A549 (cell line): ENCODE measurements around the gene PRKN. TPM values are rescaled to one million over a fixed set of nuclear protein-coding genes. Genes with fewer than 3 reads are reported as not detected.

Experiments
- ATAC-seq, 2 experiments: fragments of 200-7000 bp in 1 of 2; fragments of >200 bp in 1 of 2; cut with Nextera tagmentation in 1 of 2; cut with Tn5 transposase in 1 of 2; 3 replicates each; pipeline versions ENCODE4 v1.8.0 to v1.9.1; 2018 to 2020; ENCODE audit warnings: mild to moderate bottlenecking in 1 of 2, moderate library complexity in 1 of 2
- CTCF ChIA-PET: fragments of 300-600 bp; sonication (Branson Sonifier 250); formaldehyde crosslinking; extraction: SDS; loops from one replicate; lab custom pipeline; 2021; ENCODE audit warnings: antibody characterized with exemption, inconsistent platforms; lab: Yijun Ruan, JAX
- POLR2A ChIA-PET: fragments of 350-600 bp; formaldehyde crosslinking; extraction: SDS; loops from one replicate; lab custom pipeline; 2021; ENCODE audit warnings: antibody characterized with exemption, inconsistent platforms; lab: Yijun Ruan, JAX
- DNase-seq, 2 experiments: peaks; one replicate each; pipeline versions ENCODE4 v3.0.0 to v3.0.0-alpha.2; 2011 to 2016; ENCODE audit warnings: low read depth in 1 of 2, low spot score in 1 of 2
- FAIRE-seq: peaks from 2 replicates; lab custom pipeline; 2011; peaks lifted over from hg19 to GRCh38; lab: Jason Lieb, UNC
- H3K27ac ChIP-seq, 2 experiments: fragments of >200 bp; sonication (Bioruptor Twin); formaldehyde crosslinking; 3 replicates each; pipeline ENCODE4 v1.5.1; 2016 to 2017
- H3K4me1 ChIP-seq: fragments of >200 bp; sonication (Bioruptor Twin); formaldehyde crosslinking; 3 replicates; pipeline ENCODE4 v1.6.1; 2016
- H3K4me2 ChIP-seq: fragments of >200 bp; sonication (Bioruptor Twin); formaldehyde crosslinking; 3 replicates; pipeline ENCODE4 v1.6.1; 2016
- H3K4me3 ChIP-seq: fragments of >200 bp; sonication (Bioruptor Twin); formaldehyde crosslinking; 3 replicates; pipeline ENCODE4 v1.5.1; 2016
- H3K9me3 ChIP-seq: fragments of >200 bp; sonication (Bioruptor Twin); formaldehyde crosslinking; 3 replicates; pipeline ENCODE4 v1.6.1; 2016
- ATOH8 ChIP-seq: fragments of 250-450 bp; sonication (Bioruptor Pico); IDR thresholded peaks from 2 replicates; pipeline ENCODE4 v1.5.0; 2020; ENCODE audit warnings: low read depth, mild to moderate bottlenecking, moderate library complexity
- BCL3 ChIP-seq: fragments of >200 bp; sonication (Bioruptor Twin); formaldehyde crosslinking; IDR thresholded peaks from 3 replicates; pipeline ENCODE4 v1.6.1; 2016
- CEBPB ChIP-seq, 2 experiments: fragments of >200 bp in 1 of 2; sonication (Bioruptor Twin) in 1 of 2; formaldehyde crosslinking in 1 of 2; IDR thresholded peaks; 2 replicates each; pipeline ENCODE4 v1.6.1; 2012 to 2016
- CHD4 ChIP-seq: fragments of 200-600 bp; sonication (generic); IDR thresholded peaks from 2 replicates; pipeline ENCODE4 v1.6.1; 2016; ENCODE audit warnings: antibody characterized with exemption, mild to moderate bottlenecking, borderline replicate concordance
- E2F6 ChIP-seq: IDR thresholded peaks from 2 replicates; pipeline ENCODE4 v1.6.1; 2012; ENCODE audit warnings: low read depth, borderline replicate concordance
- EHF ChIP-seq: fragments of 250-450 bp; sonication (Bioruptor Pico); IDR thresholded peaks from 2 replicates; pipeline ENCODE4 v1.5.0; 2020; ENCODE audit warnings: mild to moderate bottlenecking
- EHMT2 ChIP-seq: fragments of 200-600 bp; sonication (generic); IDR thresholded peaks from 2 replicates; pipeline ENCODE4 v1.6.1; 2016; ENCODE audit warnings: antibody characterized with exemption, low read depth, mild to moderate bottlenecking, moderate library complexity
- EP300 ChIP-seq, 2 experiments: fragments of >200 bp; sonication (Bioruptor Twin); formaldehyde crosslinking; IDR thresholded peaks; 2 replicates in 1 of 2; 3 replicates in 1 of 2; pipeline ENCODE4 v1.6.1; 2016 to 2017
- FOSB ChIP-seq: fragments of 250-450 bp; sonication (Bioruptor Pico); IDR thresholded peaks from 2 replicates; pipeline ENCODE4 v1.5.0; 2020; ENCODE audit warnings: mild to moderate bottlenecking, moderate library complexity
- HOXA7 ChIP-seq: fragments of 250-450 bp; sonication (Bioruptor Pico); IDR thresholded peaks from 2 replicates; pipeline ENCODE4 v1.5.0; 2020; ENCODE audit warnings: mild to moderate bottlenecking, moderate library complexity
- HOXB5 ChIP-seq: fragments of 250-450 bp; sonication (Bioruptor Pico); IDR thresholded peaks from 2 replicates; pipeline ENCODE4 v1.5.0; 2020; ENCODE audit warnings: mild to moderate bottlenecking, moderate library complexity
- MAX ChIP-seq: IDR thresholded peaks from 2 replicates; pipeline ENCODE4 v1.6.1; 2012
- MYC ChIP-seq: IDR thresholded peaks from 2 replicates; pipeline ENCODE4 v1.6.1; 2012; ENCODE audit warnings: mild to moderate bottlenecking, inconsistent platforms, low read length, improper control_type of control experiment, borderline replicate concordance
- NPAS2 ChIP-seq: fragments of 250-450 bp; sonication (Bioruptor Pico); IDR thresholded peaks from 2 replicates; pipeline ENCODE4 v1.8.0; 2022; ENCODE audit warnings: mild to moderate bottlenecking, moderate library complexity, borderline replicate concordance
- NR3C1 ChIP-seq: fragments of >200 bp; sonication (Bioruptor Twin); formaldehyde crosslinking; IDR thresholded peaks from 3 replicates; pipeline ENCODE4 v1.6.1; 2017
- PHF8 ChIP-seq: fragments of 200-600 bp; sonication (generic); IDR thresholded peaks from 2 replicates; pipeline ENCODE4 v1.6.1; 2016; ENCODE audit warnings: low read depth, mild to moderate bottlenecking, antibody characterized with exemption, moderate library complexity, borderline replicate concordance
- RARB ChIP-seq: fragments of 250-450 bp; sonication (Bioruptor Pico); IDR thresholded peaks from 2 replicates; pipeline ENCODE4 v1.8.0; 2021; ENCODE audit warnings: mild to moderate bottlenecking, moderate library complexity
- REST ChIP-seq: fragments of 200-600 bp; sonication (generic); IDR thresholded peaks from 2 replicates; pipeline ENCODE4 v1.6.1; 2016; ENCODE audit warnings: antibody characterized with exemption, mild to moderate bottlenecking, moderate library complexity
- RNF2 ChIP-seq: fragments of 200-600 bp; sonication (generic); IDR thresholded peaks from 2 replicates; pipeline ENCODE4 v1.6.1; 2016; ENCODE audit warnings: low read depth, mild to moderate bottlenecking, antibody characterized with exemption, moderate library complexity, borderline replicate concordance
- SMC3 ChIP-seq: fragments of >200 bp; sonication (Bioruptor Twin); formaldehyde crosslinking; IDR thresholded peaks from 3 replicates; pipeline ENCODE4 v1.6.1; 2018; ENCODE audit warnings: inconsistent platforms
- SREBF2 ChIP-seq: fragments of 450-650 bp; IDR thresholded peaks from 2 replicates; pipeline ENCODE4 v1.6.1; 2014; ENCODE audit warnings: mild to moderate bottlenecking, moderate library complexity
- TP53 ChIP-seq: fragments of 250-450 bp; sonication (Bioruptor Pico); IDR thresholded peaks from 2 replicates; pipeline ENCODE4 v1.5.0; 2021; ENCODE audit warnings: mild to moderate bottlenecking, moderate library complexity
- USF2 ChIP-seq: fragments of 450-650 bp; IDR thresholded peaks from 2 replicates; pipeline ENCODE4 v1.6.1; 2014; ENCODE audit warnings: antibody characterized with exemption
- ZNF302 ChIP-seq: fragments of 250-450 bp; sonication (Bioruptor Pico); IDR thresholded peaks from 2 replicates; pipeline ENCODE4 v1.9.0; 2021; ENCODE audit warnings: inconsistent platforms, mild to moderate bottlenecking, moderate library complexity
- WGBS: methylation state at CpG from one replicate; pipeline ENCODE4 v1.1.6; 2017; ENCODE audit errors: missing lambda C conversion rate; 5-methylcytosine and 5-hydroxymethylcytosine counted together
- polyA plus RNA-seq, 4 experiments: library from polyadenylated mRNA; depleted of rRNA in 3 of 4; stranded (reverse); fragments of >200 nt; fragmentation: RNase III in 1 of 4; extraction: RNeasy Plus Mini Kit Qiagen cat#74134 plus additional on column Dnase treatment in 1 of 4; gene quantifications; 2 replicates in 3 of 4; 3 replicates in 1 of 4; pipeline ENCODE4 v1.2.3, GENCODE V29; 2011 to 2017

Gene PRKN
- polyA plus RNA-seq, 2 of the 4 experiments (the other 2 are of a cell fraction) = 0.36 to 0.39 TPM

- CTCF ChIA-PET = no interaction called here
- Histone ChIP-seq H3K27ac (no peak overlapping the region), H3K9me3 (no peaks in the 10 kb centered on the region), H3K4me1 (no peaks in the 10 kb centered on the region), H3K4me2 (no peak overlapping the region), H3K4me3 (no peak overlapping the region)
- ATAC-seq (no peak), DNase-seq (no peak), FAIRE-seq (no peak)
- TF ChIP-seq REST (no peak), PHF8 (no peak), TP53 (CRISPR knock-in tag) (no peak), NR3C1 (no peak), CEBPB (IDR thresholded peaks at IDR 0.05) (no peak), HOXA7 (CRISPR knock-in tag) (no peak), MAX (no peak), MYC (no peak), USF2 (no peak), ATOH8 (CRISPR knock-in tag) (no peak), BCL3 (no peak), CHD4 (no peak), ZNF302 (CRISPR knock-in tag) (no peak), EHF (CRISPR knock-in tag) (no peak), EP300 (IDR thresholded peaks at IDR 0.05) (no peak), NPAS2 (CRISPR knock-in tag) (no peak), E2F6 (no peak), SREBF2 (no peak), FOSB (CRISPR knock-in tag) (no peak)
- 42% methylated on average over 5 of the region's 5 CpGs for WGBS
- POLR2A ChIA-PET = no interaction called here
These were observed 419.7 kb downstream of the PRKN start for GRCh38 chr6:162307865-162308264.

- Histone ChIP-seq H3K27ac (no peak overlapping the region), H3K4me3 (no peak overlapping the region), H3K4me2 (no peak overlapping the region), H3K4me1 (no peaks in the 10 kb centered on the region), H3K9me3 (no peaks in the 10 kb centered on the region)
- no peak for DNase-seq
- ChIA-PET CTCF (no interaction called here), POLR2A (no interaction called here)
- no peak for FAIRE-seq
- WGBS = 62% methylated on average over 6 of the region's 7 CpGs
- no peak for TF ChIP-seq EHMT2
- no peak for TF ChIP-seq RARB (CRISPR knock-in tag)
- TF ChIP-seq SMC3 = no peak
- TF ChIP-seq HOXB5 = no peak
- TF ChIP-seq RNF2 = no peak
- no peak for TF ChIP-seq NPAS2 (CRISPR knock-in tag)
- ATAC-seq = no peak
These were observed 420.9 kb downstream of the PRKN start for GRCh38 chr6:162306616-162307015.
